ENCODE results near the gene MUC13.

DNA sequence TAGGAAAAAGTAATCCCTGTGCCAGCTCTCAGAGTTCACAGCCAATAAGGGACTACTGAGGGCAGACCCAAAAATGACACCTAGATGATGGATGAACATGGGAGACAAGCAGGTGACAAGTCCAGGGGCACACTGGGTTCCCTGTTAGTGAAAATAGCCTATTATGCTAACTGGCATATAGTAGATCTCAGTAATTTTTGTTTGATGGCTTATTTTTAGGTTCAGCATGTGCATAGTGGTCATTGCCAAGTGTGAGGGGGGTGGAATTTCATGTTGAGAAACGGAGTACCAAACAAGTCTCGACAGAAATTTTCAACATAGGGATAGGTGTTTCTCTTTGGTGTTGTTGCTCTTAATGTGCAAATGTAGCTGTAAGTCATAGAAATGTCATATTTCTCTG, 41.0 kb downstream of the MUC13 start:
- TF ChIP-seq CTCF (IDR thresholded peaks at IDR 0.05; ENCODE audit: poor library complexity): no peak
- no peak for TF ChIP-seq EZH2 (IDR thresholded peaks at IDR 0.05; ENCODE audit: borderline replicate concordance)
- no peak for TF ChIP-seq EZH2phosphoT487 (IDR thresholded peaks at IDR 0.05; ENCODE audit: low read depth, severe bottlenecking, unreplicated experiment)

All from hepatocyte (in vitro differentiated cells).